AG04449 (cell line): ENCODE results near the gene NUDT12.
A peak's percentile ranks its signal among the peaks of the same experiment; 100 is the strongest.

Experiments used
- CTCF ChIA-PET: fragments of 350-600 bp; formaldehyde crosslinking; extraction: SDS; loops from one replicate; lab custom pipeline; 2021; ENCODE audit warnings: antibody characterized with exemption; lab: Yijun Ruan, JAX
- POLR2A ChIA-PET: fragments of 400-600, 350-600 bp; formaldehyde crosslinking; extraction: SDS; loops from one replicate; lab custom pipeline; 2020; ENCODE audit warnings: antibody characterized with exemption, inconsistent platforms; lab: Yijun Ruan, JAX
- DNase-seq: peaks from one replicate; pipeline ENCODE4 v3.0.0-alpha.2; 2010; ENCODE audit warnings: low read depth, low spot score
- H3K4me3 ChIP-seq: 2 replicates; pipeline ENCODE4 v1.5.1; 2011; ENCODE audit warnings: low read depth, mild to moderate bottlenecking, control low read depth, low read length
- CTCF ChIP-seq: IDR thresholded peaks from one replicate; pipeline ENCODE4 v1.5.1; 2011; ENCODE audit warnings: mild to moderate bottlenecking, moderate library complexity, low read length, control low read depth, inconsistent platforms; ENCODE audit not compliant: insufficient read depth; ENCODE audit errors: missing control alignments

The NUDT12 gene

GRCh38 chr5:103532086-103532734, 30.4 kb downstream of the NUDT12 start:
- CTCF ChIA-PET = no interaction called here
- DNase-seq = no peak

GRCh38 chr5:103526164-103526915, 36.2 kb downstream of the NUDT12 start:
- ChIA-PET CTCF (no interaction called here), POLR2A (no interaction called here)
- no peak overlapping the region for H3K4me3 ChIP-seq
- DNase-seq = peak; percentile 49
- no peak for TF ChIP-seq CTCF

More at GRCh38 chr5:103532086-103532734, 30.4 kb downstream of the NUDT12 start:
- POLR2A ChIA-PET = no interaction called here
- TF ChIP-seq CTCF = no peak
- no peak overlapping the region for H3K4me3 ChIP-seq

- no peak for DNase-seq
- no peak overlapping the region for H3K4me3 ChIP-seq
- ChIA-PET CTCF (no interaction called here), POLR2A (no interaction called here)
- no peak for TF ChIP-seq CTCF
These were observed 37.2 kb downstream of the NUDT12 start for GRCh38 chr5:103525361-103525760.

GRCh38 chr5:103523319-103523718, 39.3 kb downstream of the NUDT12 start:
- no peak overlapping the region for H3K4me3 ChIP-seq
- no peak for DNase-seq
- POLR2A ChIA-PET = no interaction called here
- TF ChIP-seq CTCF = no peak
- CTCF ChIA-PET = no interaction called here

GRCh38 chr5:103522586-103522985, 40.0 kb downstream of the NUDT12 start:
- ChIA-PET POLR2A (no interaction called here), CTCF (no interaction called here)
- H3K4me3 ChIP-seq = no peak overlapping the region
- no peak for TF ChIP-seq CTCF
- no peak for DNase-seq

- DNase-seq = no peak
- POLR2A ChIA-PET = no interaction called here
- no peak overlapping the region for H3K4me3 ChIP-seq
- CTCF ChIA-PET = interaction anchor here (1.0 to 1.2 kb wide), 3 partner anchors 8 to 261 kb away, joined by 3 to 4 read pairs (median 3); partner anchors contain the start of gene MACIR
- peak; percentile 9 for TF ChIP-seq CTCF
These were observed 43.0 kb downstream of the NUDT12 start for GRCh38 chr5:103519550-103519949.
